Colon (tissue), 2 donors: ENCODE results near the gene UBXN4.
"Not testable (repeated sequence)": the region's sequence is repeated elsewhere in the genome, so short reads cannot be mapped to it uniquely, and the experiment has no call there.

Source experiments
- FAIRE-seq: peaks from 2 replicates; lab custom pipeline; 2012; peaks lifted over from hg19 to GRCh38; lab: Jason Lieb, UNC
- donor health status: control.
- donor health status: control.

The UBXN4 gene

GRCh38 chr2:135768863-135769262 is 27.2 kb downstream of the UBXN4 start:
- no peak for FAIRE-seq

- no peak for FAIRE-seq
These were observed 31.7 kb downstream of the UBXN4 start for GRCh38 chr2:135773319-135773718.

- FAIRE-seq, result peak; percentile 28
These were observed 32.3 kb downstream of the UBXN4 start for GRCh38 chr2:135773917-135774316.

GRCh38 chr2:135775420-135775819 is 33.8 kb downstream of the UBXN4 start:
- no peak for FAIRE-seq

GRCh38 chr2:135776367-135776766 is 34.7 kb downstream of the UBXN4 start:
- FAIRE-seq, result no peak

- FAIRE-seq, result no peak
These were observed 40.6 kb downstream of the UBXN4 start for GRCh38 chr2:135782231-135782630.

GRCh38 chr2:135783439-135783838 is 41.8 kb downstream of the UBXN4 start:
- FAIRE-seq, result no peak

- FAIRE-seq, result no peak
These were observed 43.4 kb downstream of the UBXN4 start for GRCh38 chr2:135785032-135785431.

- FAIRE-seq, result no peak
These were observed 45.2 kb downstream of the UBXN4 start for GRCh38 chr2:135786823-135787222.

GRCh38 chr2:135790423-135790822 is 48.8 kb downstream of the UBXN4 start:
- FAIRE-seq, result no peak

GRCh38 chr2:135791418-135792190 is 49.9 kb downstream of the UBXN4 start:
- no peak for FAIRE-seq

GRCh38 chr2:135792401-135793150 is 50.9 kb downstream of the UBXN4 start:
- no peak for FAIRE-seq

GRCh38 chr2:135795641-135796040 is 54.0 kb downstream of the UBXN4 start:
- FAIRE-seq, result not testable (repeated sequence)

- no peak for FAIRE-seq
These were observed 55.0 kb downstream of the UBXN4 start for GRCh38 chr2:135796606-135797005.

GRCh38 chr2:135797497-135798274 is 56.0 kb downstream of the UBXN4 start:
- no peak for FAIRE-seq

GRCh38 chr2:135798275-135798705 is 56.6 kb downstream of the UBXN4 start:
- no peak for FAIRE-seq

GRCh38 chr2:135798762-135799161 is 57.1 kb downstream of the UBXN4 start:
- FAIRE-seq, result no peak

- FAIRE-seq, result no peak
These were observed 58.1 kb downstream of the UBXN4 start for GRCh38 chr2:135799738-135800137.

GRCh38 chr2:135800513-135801460 is 59.1 kb downstream of the UBXN4 start:
- no peak for FAIRE-seq

GRCh38 chr2:135802350-135802749 is 60.7 kb downstream of the UBXN4 start:
- no peak for FAIRE-seq

- no peak for FAIRE-seq
These were observed 61.6 kb downstream of the UBXN4 start for GRCh38 chr2:135803278-135803677.

- not testable (repeated sequence) for FAIRE-seq
These were observed 66.2 kb downstream of the UBXN4 start for GRCh38 chr2:135807874-135808273.
